ENCODE data around the gene MVK.
"Not testable (repeated sequence)": the region's sequence is repeated elsewhere in the genome, so short reads cannot be mapped to it uniquely, and the experiment has no call there.

MVK gene

DNA sequence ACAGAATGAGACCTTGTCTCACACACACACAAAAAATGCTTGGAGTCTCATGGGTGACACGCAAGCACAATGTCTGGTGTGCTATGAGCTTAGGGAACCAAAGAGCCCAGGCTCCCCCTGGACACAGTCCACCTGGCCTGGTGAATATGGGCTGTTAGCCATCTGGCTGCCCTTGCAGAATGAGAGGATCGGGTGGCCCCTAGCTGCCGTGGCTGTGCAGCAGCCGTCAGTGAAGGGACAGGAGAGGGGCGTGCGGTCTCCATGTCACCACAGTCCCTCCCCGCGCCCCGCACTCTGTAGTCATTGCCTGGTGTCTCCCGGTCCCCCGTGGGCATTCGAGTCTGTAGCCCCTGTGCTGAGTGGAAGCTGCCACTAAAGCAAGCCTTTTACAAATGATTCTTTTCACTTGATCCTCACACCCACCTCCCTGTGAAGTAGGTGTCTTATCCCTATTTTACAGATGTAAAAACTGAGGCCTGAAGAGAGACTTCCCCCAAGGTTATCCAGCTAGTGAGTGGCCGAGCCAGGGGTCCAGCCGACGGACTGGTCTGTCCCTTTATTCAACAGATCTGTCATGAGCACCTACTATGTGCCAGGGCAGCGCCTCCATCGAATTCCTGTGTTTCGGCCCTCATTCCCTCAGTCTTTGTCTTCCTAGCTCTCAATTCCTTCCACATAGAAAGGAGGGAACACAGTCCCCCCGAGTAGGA is 18.8 kb downstream of the MVK start:
- no peak for DNase-seq

DNA sequence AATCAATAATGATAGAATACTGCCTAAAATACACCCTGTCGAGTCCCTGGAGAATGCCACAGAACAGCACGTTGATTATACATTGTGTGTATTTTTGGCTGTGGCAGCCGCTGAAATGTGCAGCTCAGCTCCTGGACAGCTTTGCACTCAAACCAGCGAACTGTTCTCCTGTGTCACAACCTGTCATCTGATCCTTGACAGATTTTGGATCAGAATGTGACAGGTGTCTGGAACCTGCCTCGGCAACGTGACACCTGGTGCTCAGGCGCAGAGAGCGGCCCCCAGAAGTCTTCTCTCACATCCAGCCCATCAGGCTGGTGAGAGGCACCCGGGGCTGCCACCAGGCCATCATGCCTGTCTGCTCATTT is 19.3 kb downstream of the MVK start:
- no peak for DNase-seq

- no peak for DNase-seq
Measured at GRCh38 chr12:109594556-109595317, 21.1 kb downstream of the MVK start.

GRCh38 chr12:109595321-109595902 is 21.8 kb downstream of the MVK start:
- no peak for DNase-seq

- DNase-seq, result no peak
Measured at GRCh38 chr12:109596418-109597244, 23.0 kb downstream of the MVK start.

GRCh38 chr12:109597414-109597794 is 23.8 kb downstream of the MVK start:
- no peak for DNase-seq

DNA sequence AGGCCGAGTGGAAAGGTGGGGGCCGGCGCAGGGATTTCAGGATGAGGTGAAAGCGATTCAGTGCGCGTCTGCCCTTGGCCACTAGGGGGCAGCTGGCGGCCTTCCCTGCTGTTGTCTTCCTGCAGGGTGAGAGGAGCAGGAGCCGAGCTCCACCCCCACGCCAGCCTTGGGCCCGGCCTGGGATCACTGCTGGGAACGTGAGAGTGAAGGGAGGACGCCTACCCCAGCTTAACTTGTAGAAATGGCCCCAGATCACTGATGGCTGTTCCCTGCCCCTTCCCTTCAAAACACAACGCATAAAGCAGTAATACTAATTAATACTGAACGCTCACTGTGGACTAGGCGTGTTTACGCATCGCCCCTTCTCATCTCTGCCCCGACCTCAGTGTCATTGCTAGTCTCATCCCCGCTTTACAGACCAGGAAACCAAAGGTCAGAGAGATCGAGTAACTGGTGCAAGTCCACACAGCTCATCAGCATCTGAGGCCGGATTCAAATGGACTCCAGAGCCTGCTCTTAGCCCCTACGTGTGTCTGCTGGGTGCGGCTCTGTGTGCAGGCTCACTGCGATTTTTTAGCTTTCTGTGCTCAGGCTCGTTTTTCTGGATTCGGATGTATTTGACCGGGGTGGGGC is 24.3 kb downstream of the MVK start:
- DNase-seq, result peak; percentile 97

GRCh38 chr12:109598428-109598854 is 24.8 kb downstream of the MVK start:
- DNase-seq, result no peak

DNA sequence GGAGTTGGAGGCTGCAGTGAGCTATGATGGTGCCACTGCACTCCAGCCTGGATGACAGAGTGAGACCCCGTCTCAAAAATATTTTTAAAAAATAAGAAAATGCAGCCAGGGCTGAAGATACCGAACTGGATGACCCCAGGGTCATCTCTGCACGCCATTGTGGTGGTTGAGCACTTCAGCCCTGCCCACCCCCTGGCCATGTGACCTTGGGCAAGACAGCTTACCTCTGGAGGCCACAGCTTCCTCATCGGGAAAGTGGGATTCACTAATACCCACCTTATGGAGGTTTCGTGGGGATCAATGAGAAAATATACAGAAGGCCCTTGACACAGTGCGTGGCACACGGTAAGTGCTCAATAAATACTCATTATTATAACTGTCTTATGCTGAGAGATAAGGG is 25.5 kb downstream of the MVK start:
- no peak for DNase-seq

DNA sequence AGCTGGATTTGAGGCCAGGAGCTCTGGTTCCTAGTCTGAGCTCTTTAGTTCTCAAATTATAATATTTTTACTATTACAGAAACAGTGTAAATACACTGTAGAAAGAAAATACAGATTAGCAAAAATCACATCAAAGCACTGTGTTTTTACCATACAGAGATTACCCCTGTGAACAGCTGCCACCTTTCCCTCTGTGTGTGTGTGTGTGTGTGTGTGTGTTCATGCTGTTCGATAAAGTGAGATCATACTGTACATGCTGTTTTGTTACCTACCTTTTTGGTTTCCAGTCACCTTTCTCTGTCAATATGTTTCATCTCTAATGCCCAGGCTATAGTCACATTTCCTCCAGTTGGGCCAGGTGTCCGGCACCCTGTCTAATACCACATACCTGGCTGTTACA is 26.9 kb downstream of the MVK start:
- no peak for DNase-seq

GRCh38 chr12:109600995-109601394 is 27.4 kb downstream of the MVK start:
- DNase-seq, result no peak

GRCh38 chr12:109601557-109601956 is 28.0 kb downstream of the MVK start:
- no peak for DNase-seq

- not testable (repeated sequence) for DNase-seq
Measured at GRCh38 chr12:109602132-109602531, 28.5 kb downstream of the MVK start.

DNA sequence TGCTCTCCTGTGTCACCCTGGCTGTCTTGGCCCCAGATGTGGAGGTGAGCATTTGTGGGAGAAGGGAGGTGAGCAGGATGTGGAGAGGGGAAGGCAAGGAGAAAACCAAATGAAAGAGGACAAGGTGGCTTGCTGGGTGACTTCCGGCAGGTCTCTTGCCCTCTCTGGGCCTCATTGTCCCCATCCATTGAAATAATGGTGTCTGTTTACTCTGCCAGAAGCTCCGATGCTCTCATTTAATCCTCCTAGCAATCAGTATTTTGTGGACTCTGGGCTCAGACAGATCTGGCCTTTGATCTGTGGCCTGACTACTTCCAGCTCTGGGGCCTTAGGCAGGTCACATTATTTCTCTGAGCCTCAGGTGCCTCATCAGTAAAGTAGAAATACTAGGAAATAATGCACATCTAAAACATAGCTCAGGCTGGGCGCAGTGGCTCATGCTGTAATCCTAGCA is 30.6 kb downstream of the MVK start:
- DNase-seq, result no peak

DNA sequence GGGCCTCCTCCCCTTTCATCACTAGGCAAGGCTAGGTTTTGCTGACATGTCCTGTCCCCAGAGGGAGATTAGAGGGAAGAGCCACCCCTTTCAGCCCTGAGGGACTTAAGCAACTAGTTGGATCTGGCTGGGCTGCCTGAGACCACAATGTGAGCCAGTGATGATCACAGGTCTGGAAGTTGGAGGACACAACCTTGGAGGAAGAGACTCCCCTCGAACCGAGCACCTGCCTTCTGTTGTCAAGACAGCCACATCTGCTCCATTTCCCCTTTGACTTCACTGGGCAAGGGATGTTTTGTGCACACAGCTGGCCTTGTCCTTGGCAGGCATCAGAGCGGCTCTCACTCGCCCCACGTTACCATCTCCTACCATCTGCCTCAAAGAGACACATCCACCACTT is 31.4 kb downstream of the MVK start:
- peak; percentile 71 for DNase-seq

DNA sequence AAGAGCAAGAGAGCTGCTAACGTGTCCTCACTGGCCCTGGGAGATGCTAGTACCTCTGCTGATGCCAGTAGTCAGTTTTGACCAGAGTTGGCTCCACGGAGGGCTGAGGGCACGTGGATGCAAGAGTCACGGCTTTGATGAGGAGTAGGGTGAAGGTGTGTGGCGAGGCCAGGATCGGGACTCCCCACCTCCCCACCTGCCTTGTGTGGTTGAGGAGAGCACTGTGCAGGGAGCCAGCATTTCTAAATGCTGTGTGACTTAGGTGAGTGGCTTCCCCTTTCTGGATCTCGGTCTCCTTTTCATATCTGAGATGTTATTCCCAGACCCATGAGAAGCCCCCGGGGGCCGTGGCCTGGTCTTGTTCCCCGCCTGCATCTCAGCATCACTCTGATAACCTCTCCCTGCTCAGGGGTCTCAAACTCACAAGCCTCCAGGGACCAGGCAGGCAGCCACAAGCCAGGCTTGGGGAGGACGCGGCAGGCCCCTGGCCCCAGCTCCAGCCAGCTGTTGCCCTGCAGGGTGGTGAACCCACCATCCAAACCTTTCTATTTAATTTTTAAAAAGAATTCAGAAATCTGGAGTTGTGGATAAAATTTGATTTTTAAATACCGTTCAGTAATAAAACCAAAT is 32.1 kb downstream of the MVK start:
- DNase-seq, result no peak

- DNase-seq, result no peak
Measured at GRCh38 chr12:109606320-109607028, 32.9 kb downstream of the MVK start.

- DNase-seq, result no peak
Measured at GRCh38 chr12:109607618-109608017, 34.0 kb downstream of the MVK start.

DNA sequence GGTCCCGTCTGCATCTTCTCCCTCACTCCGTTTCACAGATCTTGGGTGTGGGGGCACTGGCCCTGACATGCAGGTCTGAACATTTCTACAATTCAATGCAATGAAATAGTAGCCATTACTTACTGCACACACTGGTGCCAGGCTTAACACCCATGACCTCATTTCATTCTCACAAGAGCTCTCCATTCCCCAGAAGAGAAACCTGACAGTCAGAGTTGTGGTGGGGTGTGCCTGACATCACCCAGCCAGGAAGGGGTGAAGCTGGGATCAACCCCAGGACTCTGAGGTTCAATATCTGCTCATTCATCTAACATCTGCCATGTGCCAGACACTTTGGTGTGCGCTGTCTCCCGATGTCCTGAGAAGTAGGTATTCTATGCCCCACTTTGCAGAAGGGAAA is 34.7 kb downstream of the MVK start:
- no peak for DNase-seq

GRCh38 chr12:109608793-109609192 is 35.2 kb downstream of the MVK start:
- no peak for DNase-seq

DNA sequence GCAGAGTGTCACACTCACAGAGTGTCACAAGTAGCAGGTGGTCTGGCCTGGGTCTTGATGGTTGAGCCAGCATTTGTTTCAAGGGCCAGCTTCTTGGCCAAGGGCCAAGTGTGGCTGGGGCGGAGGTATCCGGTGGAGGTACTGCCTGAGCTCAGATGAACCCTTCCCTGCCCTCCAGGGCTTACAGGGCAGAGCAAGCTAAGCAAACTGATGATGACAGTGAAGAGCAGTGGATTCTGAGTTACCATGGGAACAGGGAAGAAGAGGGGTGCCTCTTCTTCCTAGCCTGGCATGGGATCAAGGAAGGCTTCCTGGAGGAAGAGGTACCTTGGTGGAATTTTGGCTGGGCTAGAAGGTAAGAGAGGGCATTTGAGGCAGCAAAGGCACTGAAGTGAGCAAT is 35.7 kb downstream of the MVK start:
- no peak for DNase-seq

GRCh38 chr12:109610523-109610922 is 36.9 kb downstream of the MVK start:
- DNase-seq, result no peak

All from islet precursor cell (in vitro differentiated cells).